ENCODE results near the gene PPP1R1C.
A peak's percentile ranks its signal among the peaks of the same experiment; 100 is the strongest.

Gene PPP1R1C

DNA sequence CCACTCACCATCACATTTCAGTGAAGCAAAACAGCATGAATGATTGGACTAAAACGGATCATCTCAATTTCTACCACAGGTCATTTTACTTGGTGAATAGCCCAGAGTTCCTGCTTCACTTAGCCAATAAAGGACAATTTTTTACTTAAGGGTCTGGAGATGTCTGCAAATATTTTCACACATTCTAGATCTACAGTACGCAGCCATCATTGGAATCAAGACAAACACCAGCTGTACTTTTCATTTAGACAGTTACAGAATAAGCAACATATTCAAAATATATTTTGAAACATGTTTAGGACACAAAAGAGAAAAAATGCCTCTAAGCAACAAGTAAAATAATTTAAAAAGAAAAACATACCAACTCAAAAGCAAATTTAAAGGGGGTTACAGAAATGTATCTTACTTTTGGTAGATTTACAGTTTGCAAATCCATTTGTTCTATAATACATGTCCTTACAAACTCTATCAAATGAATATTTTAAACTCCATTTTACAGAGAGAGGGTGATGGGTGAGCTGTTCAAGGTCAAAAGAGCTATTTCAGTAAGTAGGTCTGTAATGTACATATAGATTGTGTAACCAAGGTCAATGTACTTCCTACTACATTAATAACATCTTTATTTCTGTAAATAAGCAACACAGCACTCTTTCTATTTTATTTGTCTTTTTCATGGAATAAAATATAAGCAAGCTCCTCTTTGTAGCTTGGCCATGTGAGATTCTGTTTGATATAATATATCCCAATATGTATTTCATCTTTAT, 13.4 kb downstream of the PPP1R1C start:
- no peak overlapping the region for H3K27ac ChIP-seq
- TF ChIP-seq ZFX (IDR thresholded peaks at IDR 0.05; ENCODE audit: borderline replicate concordance), result no peak
- TF ChIP-seq, protein P1, sequence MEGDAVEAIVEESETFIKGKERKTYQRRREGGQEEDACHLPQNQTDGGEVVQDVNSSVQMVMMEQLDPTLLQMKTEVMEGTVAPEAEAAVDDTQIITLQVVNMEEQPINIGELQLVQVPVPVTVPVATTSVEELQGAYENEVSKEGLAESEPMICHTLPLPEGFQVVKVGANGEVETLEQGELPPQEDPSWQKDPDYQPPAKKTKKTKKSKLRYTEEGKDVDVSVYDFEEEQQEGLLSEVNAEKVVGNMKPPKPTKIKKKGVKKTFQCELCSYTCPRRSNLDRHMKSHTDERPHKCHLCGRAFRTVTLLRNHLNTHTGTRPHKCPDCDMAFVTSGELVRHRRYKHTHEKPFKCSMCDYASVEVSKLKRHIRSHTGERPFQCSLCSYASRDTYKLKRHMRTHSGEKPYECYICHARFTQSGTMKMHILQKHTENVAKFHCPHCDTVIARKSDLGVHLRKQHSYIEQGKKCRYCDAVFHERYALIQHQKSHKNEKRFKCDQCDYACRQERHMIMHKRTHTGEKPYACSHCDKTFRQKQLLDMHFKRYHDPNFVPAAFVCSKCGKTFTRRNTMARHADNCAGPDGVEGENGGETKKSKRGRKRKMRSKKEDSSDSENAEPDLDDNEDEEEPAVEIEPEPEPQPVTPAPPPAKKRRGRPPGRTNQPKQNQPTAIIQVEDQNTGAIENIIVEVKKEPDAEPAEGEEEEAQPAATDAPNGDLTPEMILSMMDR (IDR thresholded peaks at IDR 0.05), result no peak

DNA sequence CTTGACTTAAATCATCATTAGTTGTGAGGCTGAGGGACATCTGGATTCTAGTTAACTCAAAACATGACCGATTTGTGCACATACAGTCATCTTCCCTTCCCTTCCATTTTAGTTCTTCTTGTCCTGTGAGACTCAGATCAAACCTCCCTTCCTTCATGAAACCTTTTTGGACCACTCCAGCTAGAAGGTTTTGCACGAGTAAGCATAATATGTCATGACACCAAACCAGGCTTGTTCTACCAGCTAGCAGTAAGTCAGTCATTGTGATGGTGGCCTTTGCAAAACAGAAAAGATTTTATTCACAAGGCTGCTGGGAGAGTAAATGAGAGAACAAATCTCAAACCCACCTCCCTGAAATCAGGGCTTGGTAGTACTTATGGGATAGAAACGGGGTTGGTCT, 14.3 kb downstream of the PPP1R1C start:
- H3K27ac ChIP-seq, result no peak overlapping the region
- TF ChIP-seq, protein P1 (IDR thresholded peaks at IDR 0.05), result no peak
- TF ChIP-seq ZFX (IDR thresholded peaks at IDR 0.05; ENCODE audit: borderline replicate concordance), result no peak

DNA sequence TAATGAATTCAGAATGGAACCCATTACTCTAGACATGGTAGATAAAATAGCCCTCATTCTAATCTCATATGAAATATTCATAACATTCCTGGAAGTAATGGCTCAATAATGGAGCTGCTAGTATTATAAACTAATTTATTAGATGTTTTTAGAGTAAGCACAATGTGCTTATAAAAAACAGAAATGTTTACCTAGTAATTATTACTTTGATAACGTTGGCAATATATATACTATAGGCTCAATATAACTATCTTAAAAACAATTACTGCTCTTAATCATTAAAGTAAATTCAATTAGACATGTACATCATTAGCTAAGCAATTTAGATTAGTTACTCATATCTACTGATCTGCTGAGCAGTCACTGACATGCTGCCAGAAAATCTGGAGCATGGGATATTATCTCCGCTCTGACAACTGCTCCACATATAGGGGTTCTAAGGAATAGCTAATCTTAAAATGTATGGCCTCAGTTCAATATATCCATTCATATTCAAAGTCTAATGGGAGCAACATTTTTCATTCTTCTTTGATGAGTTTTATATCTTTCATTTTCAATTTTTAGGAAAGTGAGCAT, 19.4 kb downstream of the PPP1R1C start:
- TF ChIP-seq, protein P1 (IDR thresholded peaks at IDR 0.05), result no peak
- TF ChIP-seq ZFX (IDR thresholded peaks at IDR 0.05; ENCODE audit: borderline replicate concordance), result no peak
- H3K27ac ChIP-seq, result peak overlapping the region; percentile 49

DNA sequence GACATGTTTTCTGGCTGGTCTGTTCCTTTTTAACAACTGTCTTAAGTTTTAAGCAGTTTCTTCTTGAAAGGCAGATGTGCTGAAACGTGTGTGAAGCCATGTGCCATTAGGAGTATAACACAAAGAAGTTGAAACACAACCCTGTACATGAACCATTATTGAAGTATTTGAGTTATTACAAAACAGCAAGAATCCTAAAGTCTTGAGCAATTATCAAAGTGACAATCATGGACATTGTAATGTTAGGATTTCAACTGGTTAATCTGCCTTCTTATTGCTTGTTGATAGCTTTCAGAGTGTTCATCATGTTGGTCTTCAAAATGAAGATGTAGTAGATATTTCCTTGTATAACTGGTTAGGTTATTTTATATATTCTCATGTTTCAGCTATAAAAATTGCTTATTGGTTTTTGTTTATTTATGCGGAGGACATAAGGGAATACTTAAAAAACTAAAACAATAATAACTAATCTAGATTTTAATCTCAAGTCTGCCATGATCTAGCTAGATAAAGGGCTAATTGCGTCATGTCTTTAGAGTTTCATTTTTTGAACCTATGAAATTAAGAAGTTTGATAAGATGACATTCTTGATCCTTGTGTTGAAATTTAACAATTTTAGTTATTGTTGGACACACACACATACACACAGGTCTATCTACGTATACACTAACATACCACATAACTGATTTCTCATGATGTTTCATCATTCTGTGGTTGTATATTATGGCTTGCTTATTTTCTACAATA, 21.1 kb downstream of the PPP1R1C start:
- no peak overlapping the region for H3K27ac ChIP-seq

DNA sequence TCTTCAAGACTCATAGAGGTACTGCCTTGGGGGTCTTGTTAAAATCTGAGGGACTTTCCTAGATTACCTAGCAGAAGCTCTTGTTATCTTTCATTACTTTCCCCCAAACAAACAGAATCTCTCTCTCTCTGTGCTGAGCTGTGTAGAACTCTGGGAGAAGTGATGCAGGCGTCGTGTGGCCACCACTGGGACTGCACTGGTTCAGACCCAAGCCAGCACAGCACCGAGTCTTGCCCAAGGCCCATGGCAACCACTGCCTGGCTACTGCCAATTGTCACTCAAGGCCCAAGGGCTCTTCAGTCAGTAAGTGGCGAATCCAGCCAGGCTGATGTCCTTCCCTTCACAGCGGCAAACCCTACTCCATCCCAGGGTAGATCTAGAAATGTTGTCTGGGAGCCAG, 28.6 kb downstream of the PPP1R1C start:
- no peak overlapping the region for H3K27ac ChIP-seq
- no peak for TF ChIP-seq ZFX (IDR thresholded peaks at IDR 0.05; ENCODE audit: borderline replicate concordance)

More for the DNA sequence above, 21.1 kb downstream of the PPP1R1C start:
- TF ChIP-seq ZFX (IDR thresholded peaks at IDR 0.05; ENCODE audit: borderline replicate concordance), result no peak
- TF ChIP-seq, protein P1 (IDR thresholded peaks at IDR 0.05), result no peak

DNA sequence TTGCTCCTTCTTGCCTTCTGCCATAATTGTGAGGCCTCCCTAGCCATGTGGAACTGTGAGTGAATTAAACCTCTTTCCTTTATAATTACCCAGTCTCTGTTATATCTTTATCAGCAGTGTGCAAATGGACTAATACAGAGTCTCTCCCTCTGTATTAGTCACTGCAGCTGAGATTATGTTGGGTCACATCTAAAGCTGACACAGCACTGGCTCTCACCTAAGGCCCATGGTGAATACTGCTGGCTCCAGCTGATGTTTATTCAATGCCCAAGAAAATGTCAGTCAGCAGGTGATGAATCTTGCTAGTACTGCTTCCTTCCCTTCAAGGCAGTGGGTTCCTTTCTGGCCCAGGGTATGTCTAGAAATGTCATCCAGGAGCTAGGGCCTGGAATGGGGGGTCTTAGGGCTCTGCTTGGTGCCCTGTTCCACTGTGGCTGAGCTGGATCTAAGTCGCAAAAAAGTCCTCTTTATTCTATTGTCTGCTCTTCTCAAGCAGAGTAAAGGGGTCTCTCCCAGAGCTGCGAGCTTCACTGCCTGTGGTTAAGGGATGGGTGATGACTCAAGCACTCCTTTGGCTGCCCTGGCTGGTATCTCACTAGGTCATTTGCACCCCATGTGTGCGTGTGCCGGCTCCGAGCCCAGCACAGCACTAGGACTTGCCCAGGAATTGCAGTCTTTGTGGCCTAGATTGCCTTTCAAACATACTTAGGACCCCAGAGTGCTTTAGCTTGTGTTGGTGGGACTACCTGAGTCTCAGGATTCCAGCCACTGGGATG, 29.9 kb downstream of the PPP1R1C start:
- TF ChIP-seq, protein P1 (IDR thresholded peaks at IDR 0.05), result no peak
- no peak for TF ChIP-seq ZFX (IDR thresholded peaks at IDR 0.05; ENCODE audit: borderline replicate concordance)
- H3K27ac ChIP-seq, result no peak overlapping the region

DNA sequence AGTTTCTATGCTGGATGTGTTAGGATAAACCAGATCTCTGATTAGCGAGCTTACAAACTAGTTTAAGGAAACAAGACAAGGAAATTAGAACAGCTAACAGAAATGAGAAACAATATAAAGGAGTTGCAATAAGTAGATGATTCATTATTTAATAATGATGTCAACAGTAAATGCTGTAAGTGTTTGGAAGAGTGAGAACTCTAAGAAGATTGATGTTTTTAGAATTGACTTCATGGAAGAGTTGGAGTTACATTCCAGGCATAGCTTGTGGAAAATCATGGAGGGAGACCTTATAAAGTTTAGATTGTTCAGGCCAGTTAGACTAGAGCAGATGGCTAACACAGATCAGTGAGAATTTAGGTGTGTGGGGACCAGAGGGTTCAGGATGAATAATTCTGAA, 32.6 kb downstream of the PPP1R1C start:
- no peak overlapping the region for H3K27ac ChIP-seq
- TF ChIP-seq ZFX (IDR thresholded peaks at IDR 0.05; ENCODE audit: borderline replicate concordance), result no peak
- TF ChIP-seq, protein P1 (IDR thresholded peaks at IDR 0.05), result no peak
